Neutrophil (primary cell): ENCODE measurements around the gene SECTM1.

Experiments
- H3K27ac ChIP-seq: fragments of 200-600 bp; sonication (generic); 2 replicates; pipeline ENCODE4 v1.5.1; 2016; ENCODE audit warnings: mild to moderate bottlenecking, moderate library complexity
- H3K27me3 ChIP-seq: fragments of 200-600 bp; sonication (generic); 2 replicates; pipeline ENCODE4 v1.6.0; 2016; ENCODE audit warnings: mild to moderate bottlenecking
- H3K36me3 ChIP-seq: fragments of 200-600 bp; sonication (generic); 2 replicates; pipeline ENCODE4 v1.5.1; 2017
- H3K4me1 ChIP-seq, 2 experiments: fragments of 200-600 bp in 1 of 2; sonication (generic) in 1 of 2; 1 replicate in 1 of 2; 2 replicates in 1 of 2; pipeline versions ENCODE4 v1.5.1 to v1.6.1; 2013 to 2016; ENCODE audit warnings: low read depth in 1 of 2, low read length in 1 of 2, mild to moderate bottlenecking in 1 of 2, moderate library complexity in 1 of 2; ENCODE audit not compliant: control insufficient read depth in 1 of 2, insufficient read depth in 1 of 2
- H3K4me3 ChIP-seq, 2 experiments: fragments of 200-600 bp in 1 of 2; sonication (generic) in 1 of 2; 1 replicate in 1 of 2; 2 replicates in 1 of 2; pipeline ENCODE4 v1.5.1; 2013 to 2016; ENCODE audit warnings: low read depth in 1 of 2, low read length in 1 of 2, mild to moderate bottlenecking in 1 of 2, moderate library complexity in 1 of 2
- H3K9me3 ChIP-seq: fragments of 200-600 bp; sonication (generic); 2 replicates; pipeline ENCODE4 v1.5.1; 2016
- TF ChIP-seq, protein P1 (sequence below): fragments of 200-600 bp; sonication (generic); IDR thresholded peaks from 2 replicates; pipeline ENCODE4 v1.5.1; 2016; ENCODE audit warnings: antibody characterized with exemption

SECTM1 gene

DNA sequence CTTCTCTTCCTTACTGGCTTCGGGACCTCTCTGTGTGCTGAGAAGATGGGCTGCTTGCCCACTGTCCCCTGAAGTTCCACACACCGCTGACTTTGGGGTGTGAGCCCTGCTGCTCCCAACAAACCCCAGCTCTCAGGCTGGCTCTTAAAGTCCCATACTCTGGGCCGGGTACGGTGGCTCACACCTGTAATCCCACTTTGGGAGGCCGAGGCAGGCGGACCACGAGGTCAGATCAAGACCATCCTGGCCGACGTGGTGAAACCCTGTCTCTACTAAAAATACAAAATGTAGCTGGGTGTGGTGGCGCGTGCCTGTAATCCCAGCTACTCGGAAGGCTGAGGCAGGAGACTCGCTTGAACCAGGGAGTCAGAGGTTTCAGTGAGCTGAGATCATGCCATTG lies 33.3 kb downstream of the SECTM1 start:
- Histone ChIP-seq H3K36me3 (no peaks in the 10 kb centered on the region), H3K4me1 (peaks cover 53 to 54% of the 10 kb centered on the region in 2 experiments), H3K27me3 (peaks cover 47% of the 10 kb centered on the region), H3K27ac (peak overlapping the region; percentile 99), H3K9me3 (no peaks in the 10 kb centered on the region), H3K4me3 (no peak overlapping the region)
- TF ChIP-seq, protein P1, sequence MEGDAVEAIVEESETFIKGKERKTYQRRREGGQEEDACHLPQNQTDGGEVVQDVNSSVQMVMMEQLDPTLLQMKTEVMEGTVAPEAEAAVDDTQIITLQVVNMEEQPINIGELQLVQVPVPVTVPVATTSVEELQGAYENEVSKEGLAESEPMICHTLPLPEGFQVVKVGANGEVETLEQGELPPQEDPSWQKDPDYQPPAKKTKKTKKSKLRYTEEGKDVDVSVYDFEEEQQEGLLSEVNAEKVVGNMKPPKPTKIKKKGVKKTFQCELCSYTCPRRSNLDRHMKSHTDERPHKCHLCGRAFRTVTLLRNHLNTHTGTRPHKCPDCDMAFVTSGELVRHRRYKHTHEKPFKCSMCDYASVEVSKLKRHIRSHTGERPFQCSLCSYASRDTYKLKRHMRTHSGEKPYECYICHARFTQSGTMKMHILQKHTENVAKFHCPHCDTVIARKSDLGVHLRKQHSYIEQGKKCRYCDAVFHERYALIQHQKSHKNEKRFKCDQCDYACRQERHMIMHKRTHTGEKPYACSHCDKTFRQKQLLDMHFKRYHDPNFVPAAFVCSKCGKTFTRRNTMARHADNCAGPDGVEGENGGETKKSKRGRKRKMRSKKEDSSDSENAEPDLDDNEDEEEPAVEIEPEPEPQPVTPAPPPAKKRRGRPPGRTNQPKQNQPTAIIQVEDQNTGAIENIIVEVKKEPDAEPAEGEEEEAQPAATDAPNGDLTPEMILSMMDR, result no peak

DNA sequence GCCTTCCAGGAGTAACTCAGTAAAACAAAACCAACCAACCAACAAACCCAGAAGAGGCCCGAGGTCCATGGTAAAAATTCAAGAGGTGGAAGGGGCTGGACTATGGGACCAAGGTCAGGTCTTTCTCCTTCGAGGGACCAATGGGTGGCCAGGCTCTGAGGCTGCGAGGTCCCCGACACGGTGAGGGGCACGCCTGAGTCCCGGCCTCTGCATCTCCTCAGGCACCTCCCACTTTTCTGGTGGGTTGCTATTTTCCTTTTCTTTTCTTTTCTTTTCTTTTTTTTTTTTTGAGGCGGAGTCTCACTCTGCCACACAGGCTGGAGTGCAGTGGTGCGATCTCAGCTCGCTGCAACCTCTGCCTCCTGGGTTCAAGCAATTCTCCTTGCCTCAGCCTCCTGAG lies 34.1 kb downstream of the SECTM1 start:
- Histone ChIP-seq H3K4me3 (no peak overlapping the region), H3K9me3 (no peaks in the 10 kb centered on the region), H3K36me3 (no peaks in the 10 kb centered on the region), H3K4me1 (peaks cover 61% of the 10 kb centered on the region in 2 experiments), H3K27me3 (peaks cover 39% of the 10 kb centered on the region), H3K27ac (peak overlapping the region; percentile 99)
- TF ChIP-seq, protein P1, result no peak

DNA sequence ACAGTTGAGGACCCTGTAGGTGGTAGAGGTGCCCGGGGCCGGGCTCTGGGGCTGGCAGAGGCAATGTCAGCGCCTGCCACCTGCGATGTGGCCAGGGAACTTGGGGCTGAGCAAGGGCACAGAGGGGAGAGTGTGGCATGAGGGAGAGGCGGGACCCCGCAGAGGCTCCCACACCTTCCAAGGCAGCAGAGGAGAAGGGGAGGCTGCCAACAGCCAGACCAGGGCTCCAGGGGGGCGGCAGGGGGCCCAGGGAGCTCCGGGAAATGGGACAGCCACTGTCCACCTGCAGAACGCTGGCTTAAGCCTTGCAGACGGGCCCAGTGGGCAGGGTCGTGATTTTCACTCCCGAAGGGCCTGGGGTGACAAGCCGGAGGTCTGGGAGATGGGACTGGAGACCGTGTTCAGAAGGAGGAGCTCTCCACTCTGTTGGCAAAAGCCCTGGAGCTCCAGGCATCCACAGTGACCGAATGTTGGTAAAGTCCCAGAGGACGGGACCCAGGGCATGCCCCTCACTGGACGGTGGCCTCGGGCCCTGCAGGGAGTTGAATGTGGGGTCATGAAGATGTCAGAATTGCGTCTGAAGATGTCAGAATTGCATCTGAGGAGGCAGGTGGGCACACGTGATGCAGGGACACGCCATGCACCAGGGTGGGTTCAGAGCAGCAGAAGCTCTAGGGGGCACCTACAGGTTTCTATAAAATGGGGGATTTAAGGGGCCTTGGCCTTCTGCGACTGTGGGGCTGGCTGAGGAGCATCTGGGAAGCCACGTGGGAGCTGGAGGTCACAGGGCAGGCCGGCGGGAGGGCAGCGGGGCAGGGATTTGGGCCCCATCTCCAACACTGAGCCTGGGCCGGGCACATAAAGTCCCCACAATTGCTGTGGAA lies 34.8 kb downstream of the SECTM1 start:
- Histone ChIP-seq H3K27ac (peak overlapping the region; percentile 99), H3K9me3 (no peaks in the 10 kb centered on the region), H3K4me3 (peak overlapping the region; percentile 69 to 78), H3K27me3 (peaks cover 32% of the 10 kb centered on the region), H3K4me1 (peaks cover 68% of the 10 kb centered on the region in 2 experiments), H3K36me3 (no peaks in the 10 kb centered on the region)
- TF ChIP-seq, protein P1, result no peak

DNA sequence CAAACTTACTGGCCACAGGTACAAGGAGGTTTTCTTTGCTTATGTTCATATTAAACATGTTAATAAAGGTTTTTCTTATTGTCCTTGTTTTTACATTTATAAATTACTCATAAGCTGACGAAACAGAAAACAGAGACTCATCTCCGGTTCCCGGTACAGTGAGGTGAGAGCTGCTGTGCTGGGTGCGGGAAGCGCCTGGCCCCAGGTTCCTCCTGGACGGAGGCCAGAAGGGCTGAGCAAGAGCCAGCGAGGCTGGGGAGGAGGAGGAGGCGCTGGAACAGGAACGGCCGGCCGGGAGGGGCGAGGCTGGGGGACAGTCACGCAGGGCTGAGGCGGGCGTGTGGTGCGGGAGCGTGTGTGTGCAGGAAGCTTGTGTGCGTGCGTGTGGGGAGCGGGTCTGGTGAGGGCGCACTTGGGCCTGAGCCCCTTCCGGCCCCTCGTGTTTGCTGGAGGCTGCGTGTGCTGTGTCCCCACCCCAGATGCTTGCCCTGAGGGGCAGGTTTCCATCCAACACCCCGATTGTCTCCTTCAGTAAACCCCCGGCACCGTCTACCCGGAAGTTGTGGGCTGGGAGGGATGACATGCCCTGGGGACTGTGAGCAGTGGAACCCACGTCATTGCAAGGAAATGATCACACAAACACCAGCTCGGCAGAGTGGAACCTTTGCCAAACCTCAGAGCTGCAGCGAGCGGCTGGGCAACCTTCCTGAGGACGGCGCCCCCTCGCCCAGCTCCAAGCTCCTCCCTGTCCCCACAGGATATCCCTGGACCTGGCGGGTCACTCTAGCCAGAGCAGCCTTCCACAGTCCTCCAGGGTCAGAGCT lies 35.6 kb downstream of the SECTM1 start:
- Histone ChIP-seq H3K4me1 (peaks cover 72% of the 10 kb centered on the region in 2 experiments), H3K36me3 (no peaks in the 10 kb centered on the region), H3K9me3 (no peaks in the 10 kb centered on the region), H3K4me3 (peak overlapping the region; percentile 69 to 78), H3K27ac (peak overlapping the region; percentile 99), H3K27me3 (peaks cover 24% of the 10 kb centered on the region)
- TF ChIP-seq, protein P1, result peak; percentile 40

- peak overlapping the region; percentile 99 for H3K27ac ChIP-seq
- peak overlapping the region; percentile 69 to 78 for H3K4me3 ChIP-seq
- peaks cover 72 to 74% of the 10 kb centered on the region in 2 experiments for H3K4me1 ChIP-seq
- no peaks in the 10 kb centered on the region for H3K9me3 ChIP-seq
- TF ChIP-seq, protein P1, result peak; percentile 34
- H3K27me3 ChIP-seq, result peaks cover 18% of the 10 kb centered on the region
- no peaks in the 10 kb centered on the region for H3K36me3 ChIP-seq
These were observed 36.3 kb downstream of the SECTM1 start for GRCh38 chr17:82297280-82297713.
